Stomach (tissue), 9 donors: ENCODE data around the gene TMEM213. TPM values are rescaled to one million over a fixed set of nuclear protein-coding genes. Genes with fewer than 3 reads are reported as not detected.

Experiments used
- DNase-seq, 2 donors: peaks; one replicate each; pipeline versions ENCODE4 v3.0.0 to v3.0.0-alpha.2; 2013 to 2019
- H3K27ac ChIP-seq, 5 donors: fragments of 200-600 bp in 4 of 5; sonication (generic) in 4 of 5; one replicate each; pipeline ENCODE4 v1.5.1; 2013 to 2019; ENCODE audit warnings: mild to moderate bottlenecking in 1 of 5, moderate library complexity in 1 of 5
- H3K27me3 ChIP-seq, 3 donors: fragments of 200-600 bp; sonication (generic); one replicate each; pipeline ENCODE4 v1.5.1; 2017 to 2019; ENCODE audit warnings: mixed run types in 1 of 3
- H3K36me3 ChIP-seq, 4 donors: fragments of 200-600 bp; sonication (generic); 1 replicate in 3 of 4; 2 replicates in 1 of 4; pipeline ENCODE4 v1.5.1; 2016 to 2019
- H3K4me1 ChIP-seq, 4 donors: fragments of 200-600 bp; sonication (generic); one replicate each; pipeline ENCODE4 v1.5.1; 2016 to 2019
- H3K4me3 ChIP-seq, 4 donors: fragments of 200-600 bp; sonication (generic) in 3 of 4; one replicate each; pipeline ENCODE4 v1.5.1; 2016 to 2019; ENCODE audit warnings: mild to moderate bottlenecking in 1 of 4
- H3K9me3 ChIP-seq, 4 donors: fragments of 200-600 bp; sonication (generic); one replicate each; pipeline ENCODE4 v1.5.1; 2016 to 2019
- EP300 ChIP-seq: sonication (generic); formaldehyde crosslinking; IDR thresholded peaks from one replicate; pipeline ENCODE4 v1.6.1; 2017; ENCODE audit warnings: antibody characterized with exemption
- POLR2A ChIP-seq, 4 donors: fragments of 450-650 bp; IDR thresholded peaks; one replicate each; pipeline ENCODE4 v1.6.1; 2016; ENCODE audit warnings: antibody characterized with exemption in 4 of 4, control low read depth in 2 of 4, mild to moderate bottlenecking in 1 of 4, moderate library complexity in 1 of 4
- POLR2AphosphoS5 ChIP-seq, 3 donors: sonication (generic); formaldehyde crosslinking; IDR thresholded peaks; one replicate each; pipeline ENCODE4 v1.6.1; 2016; ENCODE audit warnings: antibody characterized with exemption in 3 of 3
- WGBS, 5 donors: extraction: QIAGEN DNeasy Blood & Tissue Kit in 3 of 5; methylation state at CpG; one replicate each; pipeline versions ENCODE4 v1.1.5 to v1.1.7; 2013 to 2018; 5-methylcytosine and 5-hydroxymethylcytosine counted together
- intact Hi-C: fragments of 100-400 bp; cut with DNase I; formaldehyde crosslinking; loops from one replicate; pipeline ENCODE4 v1.15.1; 2023; ENCODE audit warnings: low total_unique reads
- polyA plus RNA-seq, 3 donors: library from polyadenylated mRNA; stranded (reverse); fragments of 200-250 nt; gene quantifications; one replicate each; pipeline ENCODE4 v1.2.3, GENCODE V29; 2013
- total RNA-seq, 5 donors: library from RNA; depleted of rRNA; stranded (reverse); fragments of >200 nt; gene quantifications; one replicate each; pipeline versions ENCODE4 v1.1.0 to v1.2.3, GENCODE V29; 2014 to 2016
- TF ChIP-seq, protein P1 (sequence below), 7 experiments: fragments of 450-650 bp in 4 of 7; fragments of 200-600 bp in 3 of 7; sonication (generic) in 3 of 7; IDR thresholded peaks; one replicate each; pipeline ENCODE4 v1.5.1; 2016 to 2019; ENCODE audit warnings: antibody characterized with exemption in 7 of 7, control low read depth in 2 of 7, mild to moderate bottlenecking in 1 of 7
- donor health status: healthy with polysubstance abuse.
- donor health status: Bipolar disorder and iron deficiency.
- donor health status: healthy.

TMEM213 gene
- total and polyA plus RNA-seq, 8 donors: 0.08 TPM; not detected in 7

DNA sequence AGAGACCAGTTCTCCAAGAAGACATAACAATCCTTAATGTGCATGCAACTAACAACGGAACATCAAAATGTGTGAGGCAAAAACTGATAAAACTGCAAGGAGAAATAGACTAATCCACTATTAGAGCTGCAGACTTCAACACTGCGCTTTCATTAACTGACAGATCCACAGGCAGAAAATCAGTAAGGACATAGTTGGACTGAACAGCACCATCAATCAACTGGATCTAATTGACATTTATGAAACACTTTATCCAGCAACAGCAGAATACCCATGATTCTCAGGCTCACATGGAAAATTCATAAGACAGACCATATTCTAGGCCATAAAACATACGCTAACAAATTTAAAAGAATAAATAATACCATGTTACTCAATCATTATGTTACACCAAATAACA lies 21.8 kb downstream of the TMEM213 start:
- Histone ChIP-seq H3K36me3 (no peaks in the 10 kb centered on the region), H3K27me3 (no peaks in the 10 kb centered on the region), H3K4me3 (no peak overlapping the region), H3K27ac (no peak overlapping the region), H3K4me1 (no peaks in the 10 kb centered on the region), H3K9me3 (no peaks in the 10 kb centered on the region)
- 71 to 99% (median 82%) methylated on average over 3 of the region's 3 CpGs for WGBS, 5 donors
- TF ChIP-seq EP300 (no peak), POLR2AphosphoS5 (IDR thresholded peaks at IDR 0.05) (no peak), POLR2A (IDR thresholded peaks at IDR 0.05) (no peak)
- TF ChIP-seq, protein P1, sequence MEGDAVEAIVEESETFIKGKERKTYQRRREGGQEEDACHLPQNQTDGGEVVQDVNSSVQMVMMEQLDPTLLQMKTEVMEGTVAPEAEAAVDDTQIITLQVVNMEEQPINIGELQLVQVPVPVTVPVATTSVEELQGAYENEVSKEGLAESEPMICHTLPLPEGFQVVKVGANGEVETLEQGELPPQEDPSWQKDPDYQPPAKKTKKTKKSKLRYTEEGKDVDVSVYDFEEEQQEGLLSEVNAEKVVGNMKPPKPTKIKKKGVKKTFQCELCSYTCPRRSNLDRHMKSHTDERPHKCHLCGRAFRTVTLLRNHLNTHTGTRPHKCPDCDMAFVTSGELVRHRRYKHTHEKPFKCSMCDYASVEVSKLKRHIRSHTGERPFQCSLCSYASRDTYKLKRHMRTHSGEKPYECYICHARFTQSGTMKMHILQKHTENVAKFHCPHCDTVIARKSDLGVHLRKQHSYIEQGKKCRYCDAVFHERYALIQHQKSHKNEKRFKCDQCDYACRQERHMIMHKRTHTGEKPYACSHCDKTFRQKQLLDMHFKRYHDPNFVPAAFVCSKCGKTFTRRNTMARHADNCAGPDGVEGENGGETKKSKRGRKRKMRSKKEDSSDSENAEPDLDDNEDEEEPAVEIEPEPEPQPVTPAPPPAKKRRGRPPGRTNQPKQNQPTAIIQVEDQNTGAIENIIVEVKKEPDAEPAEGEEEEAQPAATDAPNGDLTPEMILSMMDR (IDR thresholded peaks at IDR 0.05): no peak
- intact Hi-C loops: no loop called here
- DNase-seq: no peak

DNA sequence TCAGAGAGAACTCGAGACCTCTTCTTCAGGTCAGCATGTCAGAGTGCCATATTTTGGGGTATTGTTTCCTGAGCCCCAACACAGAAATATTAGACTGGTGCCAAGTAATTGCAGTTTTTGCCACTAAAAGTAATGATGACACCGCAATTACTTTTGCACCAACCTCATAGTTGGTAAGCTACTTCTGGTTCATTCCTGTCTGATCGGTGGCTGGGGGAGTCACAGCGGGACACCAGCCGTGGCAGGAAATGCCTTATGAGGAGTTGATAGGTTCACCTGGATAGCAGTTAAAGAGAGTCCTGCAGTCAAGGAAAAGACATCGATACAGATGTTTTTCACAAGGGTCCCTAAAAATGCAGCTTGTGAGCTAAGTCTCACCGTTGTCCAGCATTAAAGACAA lies 24.1 kb downstream of the TMEM213 start:
- WGBS, 5 donors: 87 to 94% (median 90%) methylated on average over 7 of the region's 7 CpGs
- peaks cover 0 to 6% (median 0%) of the 10 kb centered on the region in 4 donors for H3K9me3 ChIP-seq
- intact Hi-C loops: no loop called here

DNA sequence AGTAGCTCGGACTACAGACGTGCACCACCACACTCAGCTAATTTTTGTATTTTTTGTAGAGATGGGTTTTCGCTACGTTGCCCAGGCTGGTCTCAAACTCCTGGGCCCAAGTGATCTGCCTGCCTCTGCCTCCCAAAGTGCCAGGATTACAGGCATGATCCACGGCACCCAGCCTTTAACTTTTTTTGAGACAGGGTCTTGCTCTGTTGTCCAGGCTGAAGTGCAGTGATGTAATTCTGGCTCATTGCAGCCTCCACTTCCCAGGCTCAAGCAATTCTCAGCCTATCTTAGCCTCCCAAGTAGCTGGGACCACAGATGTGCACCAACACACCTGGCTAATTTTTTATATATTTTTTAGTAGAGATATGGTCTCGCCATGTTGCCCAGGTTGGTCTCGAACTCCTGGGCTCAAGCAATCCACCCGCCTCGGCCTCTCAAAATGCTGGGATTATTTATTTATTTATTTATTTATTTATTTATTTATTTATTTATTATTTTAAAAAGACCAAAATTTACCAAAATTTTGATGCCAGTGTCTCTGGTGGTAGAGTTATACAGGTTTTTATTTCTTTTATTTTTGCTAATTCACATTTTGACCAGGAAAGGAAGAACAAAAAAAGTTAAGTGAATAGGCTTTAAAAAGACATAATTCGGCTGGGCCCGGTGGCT lies 25.2 kb downstream of the TMEM213 start:
- H3K4me1 ChIP-seq: no peaks in the 10 kb centered on the region
- 87 to 97% (median 91%) methylated on average over 11 of the region's 11 CpGs for WGBS, 5 donors
- H3K36me3 ChIP-seq: no peaks in the 10 kb centered on the region
- intact Hi-C loops: no loop called here
- H3K4me3 ChIP-seq: no peak overlapping the region
- no peaks in the 10 kb centered on the region for H3K27me3 ChIP-seq
- no peak overlapping the region for H3K27ac ChIP-seq
- peaks cover 0 to 6% (median 0%) of the 10 kb centered on the region in 4 donors for H3K9me3 ChIP-seq
- TF ChIP-seq, protein P1 (IDR thresholded peaks at IDR 0.05): no peak
- DNase-seq: no peak

More for the DNA sequence above, 24.1 kb downstream of the TMEM213 start:
- Histone ChIP-seq H3K27me3 (no peaks in the 10 kb centered on the region), H3K27ac (no peak overlapping the region), H3K4me1 (no peaks in the 10 kb centered on the region), H3K36me3 (no peaks in the 10 kb centered on the region), H3K4me3 (no peak overlapping the region)
- no peak for TF ChIP-seq EP300
- TF ChIP-seq, protein P1 (IDR thresholded peaks at IDR 0.05): no peak
- no peak for DNase-seq

DNA sequence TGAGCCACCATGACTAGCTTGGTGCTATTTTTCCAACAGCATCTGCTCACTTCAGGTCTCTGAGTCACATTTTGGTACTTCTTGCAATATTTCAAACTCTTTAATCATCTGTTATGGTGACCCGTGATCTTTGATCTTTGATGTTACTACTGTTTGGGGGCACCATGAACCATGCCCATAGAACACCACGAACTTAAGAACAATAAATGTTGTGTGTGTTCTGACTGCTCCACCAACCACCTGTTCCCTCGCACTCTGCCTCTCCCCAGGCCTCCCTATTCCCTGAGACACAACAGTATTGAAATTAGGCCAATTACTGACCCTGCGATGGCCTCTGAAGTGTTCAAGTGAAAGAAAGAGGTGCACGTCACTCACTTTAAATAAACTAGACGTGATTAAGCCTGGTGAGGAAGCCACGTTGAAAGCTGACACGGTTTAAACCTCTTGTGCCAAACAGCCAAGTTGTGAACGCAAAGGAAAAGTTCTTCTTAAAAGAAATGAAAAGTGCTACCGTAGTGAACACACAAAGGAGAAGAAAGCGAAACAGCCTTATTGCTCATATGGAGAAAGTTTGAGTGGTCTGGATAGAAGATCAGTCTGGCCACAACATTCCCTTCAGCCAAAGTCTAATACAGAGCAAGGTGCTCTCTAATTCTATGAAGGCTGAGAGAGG lies 27.4 kb downstream of the TMEM213 start:
- Histone ChIP-seq H3K36me3 (no peaks in the 10 kb centered on the region), H3K4me3 (no peak overlapping the region), H3K27ac (no peak overlapping the region), H3K9me3 (peaks cover 0 to 6% (median 0%) of the 10 kb centered on the region in 4 donors), H3K4me1 (no peaks in the 10 kb centered on the region), H3K27me3 (no peaks in the 10 kb centered on the region)
- TF ChIP-seq POLR2AphosphoS5 (IDR thresholded peaks at IDR 0.05) (no peak), POLR2A (IDR thresholded peaks at IDR 0.05) (no peak), EP300 (no peak)
- TF ChIP-seq, protein P1 (IDR thresholded peaks at IDR 0.05): no peak
- intact Hi-C loops: no loop called here
- DNase-seq: no peak
- 81 to 86% (median 85%) methylated on average over 11 of the region's 11 CpGs for WGBS, 5 donors
